Ishikawa (cell line): ENCODE results near the gene HOMER2.

Source experiments
- CEBPB ChIP-seq: IDR thresholded peaks from 2 replicates; pipeline ENCODE4 v1.6.1; 2012
- CREB1 ChIP-seq: IDR thresholded peaks from 2 replicates; pipeline ENCODE4 v1.6.1; 2012; ENCODE audit warnings: low read depth
- EP300 ChIP-seq: IDR thresholded peaks from 2 replicates; pipeline ENCODE4 v1.6.1; 2012; ENCODE audit warnings: borderline replicate concordance
- FOXM1 ChIP-seq: IDR thresholded peaks from 2 replicates; pipeline ENCODE4 v1.6.1; 2012; ENCODE audit warnings: low read depth, borderline replicate concordance
- NFIC ChIP-seq: IDR thresholded peaks from 2 replicates; pipeline ENCODE4 v1.6.1; 2012
- RAD21 ChIP-seq: IDR thresholded peaks from 2 replicates; pipeline ENCODE4 v1.6.1; 2012; ENCODE audit warnings: low read depth
- REST ChIP-seq: IDR thresholded peaks from 2 replicates; pipeline ENCODE4 v1.6.1; 2012; ENCODE audit warnings: low read depth, mild to moderate bottlenecking
- TAF1 ChIP-seq: IDR thresholded peaks from 2 replicates; pipeline ENCODE4 v1.6.1; 2012; ENCODE audit warnings: low read depth, mild to moderate bottlenecking
- TEAD4 ChIP-seq: IDR thresholded peaks from 2 replicates; pipeline ENCODE4 v1.6.1; 2012
- YY1 ChIP-seq: IDR thresholded peaks from 2 replicates; pipeline ENCODE4 v1.6.1; 2012; ENCODE audit warnings: low read depth
- ZBTB7A ChIP-seq: IDR thresholded peaks from 2 replicates; pipeline ENCODE4 v1.6.1; 2012; ENCODE audit warnings: low read depth
- TF ChIP-seq, protein P1 (sequence below): IDR thresholded peaks from 2 replicates; pipeline ENCODE4 v1.6.1; 2012

DNA sequence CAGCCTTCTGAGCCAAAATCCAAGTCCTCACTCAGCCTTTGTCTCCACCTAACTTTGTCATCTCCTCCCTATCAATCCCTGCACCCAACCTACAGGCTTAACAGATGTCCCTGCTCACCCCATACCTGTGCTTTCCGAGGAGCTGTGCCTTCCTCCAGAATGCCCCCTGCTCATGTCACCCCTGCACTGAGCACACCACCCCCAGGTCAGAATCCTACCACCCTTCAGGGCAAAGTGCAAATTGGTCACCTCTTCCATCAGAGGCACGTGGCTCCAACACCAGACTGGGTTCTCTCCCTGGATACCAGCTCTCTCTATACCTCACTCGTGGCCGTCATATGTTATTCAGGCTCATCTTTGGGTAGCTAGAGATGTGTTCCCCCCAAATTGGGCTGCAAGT lies 29.8 kb downstream of the HOMER2 start:
- TF ChIP-seq TEAD4 (no peak), REST (no peak), NFIC (no peak), CEBPB (no peak), RAD21 (no peak), CREB1 (no peak), YY1 (no peak), TAF1 (no peak), EP300 (no peak), FOXM1 (no peak), ZBTB7A (no peak)
- TF ChIP-seq, protein P1, sequence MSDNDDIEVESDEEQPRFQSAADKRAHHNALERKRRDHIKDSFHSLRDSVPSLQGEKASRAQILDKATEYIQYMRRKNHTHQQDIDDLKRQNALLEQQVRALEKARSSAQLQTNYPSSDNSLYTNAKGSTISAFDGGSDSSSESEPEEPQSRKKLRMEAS: no peak
